Prostate gland (tissue), 2 donors: ENCODE data around the gene CENPB. TPM values are rescaled to one million over a fixed set of nuclear protein-coding genes. Genes with fewer than 3 reads are reported as not detected.

Source experiments
- DNase-seq: peaks from one replicate; pipeline ENCODE4 v3.0.0-alpha.2; 2019; ENCODE audit warnings: low spot score
- H3K27ac ChIP-seq, 2 donors: fragments of 200-600 bp; sonication (generic); 2 replicates each; pipeline ENCODE4 v1.5.1; 2017 to 2019
- H3K27me3 ChIP-seq: fragments of 200-600 bp; sonication (generic); replicated peaks from 2 replicates; pipeline ENCODE4 v1.5.1; 2019; ENCODE audit not compliant: insufficient read depth
- H3K36me3 ChIP-seq, 2 donors: fragments of 200-600 bp; sonication (generic); 1 replicate in 1 of 2; 2 replicates in 1 of 2; pipeline versions ENCODE4 v1.5.1 to v1.8.1; 2017 to 2019
- H3K4me1 ChIP-seq: fragments of 200-600 bp; sonication (generic); replicated peaks from 2 replicates; pipeline ENCODE4 v1.5.1; 2019
- H3K4me3 ChIP-seq, 2 donors: fragments of 200-600 bp; sonication (generic); 2 replicates each; pipeline ENCODE4 v1.5.1; 2017 to 2019
- H3K9me3 ChIP-seq: fragments of 200-600 bp; sonication (generic); 2 replicates; pipeline ENCODE4 v1.5.1; 2017
- POLR2A ChIP-seq: fragments of 450-650 bp; IDR thresholded peaks from one replicate; pipeline ENCODE4 v1.6.1; 2016; ENCODE audit warnings: antibody characterized with exemption, mild to moderate bottlenecking
- POLR2AphosphoS5 ChIP-seq: sonication (generic); formaldehyde crosslinking; IDR thresholded peaks from one replicate; pipeline ENCODE4 v1.6.1; 2017; ENCODE audit warnings: antibody characterized with exemption
- WGBS: methylation state at CpG from one replicate; pipeline ENCODE4 v1.1.5; 2018; 5-methylcytosine and 5-hydroxymethylcytosine counted together
- intact Hi-C: fragments of 100-400 bp; cut with DNase I; formaldehyde crosslinking; loops from one replicate; pipeline ENCODE4 v1.14.2; 2022
- total RNA-seq, 2 donors: library from RNA; depleted of rRNA; stranded (reverse); fragments of >200 nt; gene quantifications; one replicate each; pipeline ENCODE4 v1.1.0, GENCODE V29; 2016
- TF ChIP-seq, protein P1 (sequence below), 4 experiments: fragments of 200-600 bp in 2 of 4; fragments of 450-650 bp in 2 of 4; sonication (generic) in 2 of 4; IDR thresholded peaks; 1 replicate in 3 of 4; 2 replicates in 1 of 4; pipeline ENCODE4 v1.5.1; 2016 to 2019; ENCODE audit warnings: antibody characterized with exemption in 4 of 4, mild to moderate bottlenecking in 2 of 4, moderate library complexity in 2 of 4

CENPB gene
- total RNA-seq, 2 donors from 2014 or later: 76.6 to 86.9 TPM

GRCh38 chr20:3802524-3803239 lies 16.1 kb upstream of the CENPB start:
- intact Hi-C loops: no loop called here
- no peak for DNase-seq
- Histone ChIP-seq H3K36me3 (no peaks in the 10 kb centered on the region), H3K9me3 (no peaks in the 10 kb centered on the region), H3K4me3 (no peak overlapping the region), H3K4me1 (peaks cover 5% of the 10 kb centered on the region), H3K27ac (no peak overlapping the region), H3K27me3 (no peaks in the 10 kb centered on the region)
- 95% methylated on average over 11 of the region's 11 CpGs for WGBS
- no peak for TF ChIP-seq POLR2AphosphoS5

GRCh38 chr20:3801846-3802245 lies 15.3 kb upstream of the CENPB start:
- DNase-seq: no peak
- 94% methylated on average over 13 of the region's 13 CpGs for WGBS
- H3K27ac ChIP-seq: no peak overlapping the region
- no peaks in the 10 kb centered on the region for H3K36me3 ChIP-seq
- H3K4me3 ChIP-seq: no peak overlapping the region
- intact Hi-C loops: no loop called here
- TF ChIP-seq, protein P1, sequence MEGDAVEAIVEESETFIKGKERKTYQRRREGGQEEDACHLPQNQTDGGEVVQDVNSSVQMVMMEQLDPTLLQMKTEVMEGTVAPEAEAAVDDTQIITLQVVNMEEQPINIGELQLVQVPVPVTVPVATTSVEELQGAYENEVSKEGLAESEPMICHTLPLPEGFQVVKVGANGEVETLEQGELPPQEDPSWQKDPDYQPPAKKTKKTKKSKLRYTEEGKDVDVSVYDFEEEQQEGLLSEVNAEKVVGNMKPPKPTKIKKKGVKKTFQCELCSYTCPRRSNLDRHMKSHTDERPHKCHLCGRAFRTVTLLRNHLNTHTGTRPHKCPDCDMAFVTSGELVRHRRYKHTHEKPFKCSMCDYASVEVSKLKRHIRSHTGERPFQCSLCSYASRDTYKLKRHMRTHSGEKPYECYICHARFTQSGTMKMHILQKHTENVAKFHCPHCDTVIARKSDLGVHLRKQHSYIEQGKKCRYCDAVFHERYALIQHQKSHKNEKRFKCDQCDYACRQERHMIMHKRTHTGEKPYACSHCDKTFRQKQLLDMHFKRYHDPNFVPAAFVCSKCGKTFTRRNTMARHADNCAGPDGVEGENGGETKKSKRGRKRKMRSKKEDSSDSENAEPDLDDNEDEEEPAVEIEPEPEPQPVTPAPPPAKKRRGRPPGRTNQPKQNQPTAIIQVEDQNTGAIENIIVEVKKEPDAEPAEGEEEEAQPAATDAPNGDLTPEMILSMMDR (IDR thresholded peaks at IDR 0.05): no peak
- TF ChIP-seq POLR2AphosphoS5 (no peak), POLR2A (no peak)
- H3K9me3 ChIP-seq: no peaks in the 10 kb centered on the region
- no peaks in the 10 kb centered on the region for H3K27me3 ChIP-seq
- peaks cover under 1% of the 10 kb centered on the region for H3K4me1 ChIP-seq

DNA sequence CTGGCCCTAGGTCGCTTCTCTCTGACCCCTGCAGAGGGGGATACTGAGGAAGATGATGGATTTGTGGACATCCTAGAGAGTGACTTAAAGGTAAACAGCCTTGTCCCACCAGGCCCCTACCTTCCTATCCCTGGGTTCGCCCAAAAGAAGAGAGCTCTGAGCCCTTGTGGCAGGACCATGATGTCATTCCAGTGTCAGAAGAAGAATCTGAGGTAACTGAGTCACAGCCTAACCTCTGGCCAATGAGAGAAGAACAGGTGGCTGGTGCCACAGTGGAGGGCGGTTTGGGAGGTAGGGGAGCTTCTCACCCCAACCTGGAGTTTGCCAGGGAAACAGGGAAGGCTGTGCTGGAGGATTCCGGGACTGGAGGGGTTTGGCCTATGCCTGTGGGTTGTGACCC lies 14.8 kb upstream of the CENPB start:
- Histone ChIP-seq H3K27ac (no peak overlapping the region), H3K36me3 (no peaks in the 10 kb centered on the region), H3K9me3 (no peaks in the 10 kb centered on the region), H3K4me3 (no peak overlapping the region), H3K4me1 (no peaks in the 10 kb centered on the region), H3K27me3 (no peaks in the 10 kb centered on the region)
- intact Hi-C loops: no loop called here
- WGBS: 91% methylated on average over 4 of the region's 4 CpGs
- no peak for DNase-seq
- no peak for TF ChIP-seq POLR2AphosphoS5
- TF ChIP-seq, protein P1 (IDR thresholded peaks at IDR 0.05): no peak
- no peak for TF ChIP-seq POLR2A

- Histone ChIP-seq H3K27me3 (no peaks in the 10 kb centered on the region), H3K9me3 (no peaks in the 10 kb centered on the region), H3K27ac (no peak overlapping the region), H3K4me1 (no peaks in the 10 kb centered on the region), H3K36me3 (no peaks in the 10 kb centered on the region), H3K4me3 (no peak overlapping the region)
- intact Hi-C loops: no loop called here
- no peak for DNase-seq
- TF ChIP-seq POLR2AphosphoS5 (no peak), POLR2A (no peak)
- TF ChIP-seq, protein P1 (IDR thresholded peaks at IDR 0.05): no peak
- WGBS: 90% methylated on average over 8 of the region's 8 CpGs
Measured at GRCh38 chr20:3800878-3801260, 14.3 kb upstream of the CENPB start.

- Histone ChIP-seq H3K27me3 (no peaks in the 10 kb centered on the region), H3K9me3 (no peaks in the 10 kb centered on the region), H3K27ac (no peak overlapping the region), H3K4me3 (no peak overlapping the region), H3K4me1 (no peaks in the 10 kb centered on the region), H3K36me3 (no peaks in the 10 kb centered on the region)
- 83% methylated on average over 18 of the region's 18 CpGs for WGBS
- no peak for TF ChIP-seq POLR2AphosphoS5
- TF ChIP-seq, protein P1 (IDR thresholded peaks at IDR 0.05): no peak
- no peak for TF ChIP-seq POLR2A
- DNase-seq: no peak
- intact Hi-C loops: no loop called here
Measured at GRCh38 chr20:3800256-3800877, 13.8 kb upstream of the CENPB start.
